Gastroesophageal sphincter (tissue), 4 donors: ENCODE measurements around the gene GPHN. TPM values are rescaled to one million over a fixed set of nuclear protein-coding genes. Genes with fewer than 3 reads are reported as not detected.

Experiments
- ATAC-seq: fragments of 150-250 bp; one replicate; pipeline ENCODE4 v1.9.1; 2016; ENCODE audit warnings: mild to moderate bottlenecking, moderate library complexity
- H3K27ac ChIP-seq, 4 donors: fragments of 200-600 bp; sonication (generic) in 3 of 4; 1 replicate in 3 of 4; 2 replicates in 1 of 4; pipeline ENCODE4 v1.5.1; 2016 to 2019
- H3K27me3 ChIP-seq: fragments of 200-600 bp; sonication (generic); one replicate; pipeline ENCODE4 v1.5.1; 2019
- H3K36me3 ChIP-seq, 2 donors: fragments of 200-600 bp; sonication (generic); one replicate each; pipeline ENCODE4 v1.5.1; 2019; ENCODE audit warnings: control low read depth in 1 of 2
- H3K4me1 ChIP-seq, 3 donors: fragments of 200-600 bp; sonication (generic); 1 replicate in 2 of 3; 2 replicates in 1 of 3; pipeline ENCODE4 v1.5.1; 2016 to 2019; ENCODE audit warnings: control low read depth in 2 of 3
- H3K4me3 ChIP-seq, 2 donors: fragments of 200-600 bp; sonication (generic); one replicate each; pipeline ENCODE4 v1.5.1; 2019; ENCODE audit warnings: mild to moderate bottlenecking in 1 of 2, moderate library complexity in 1 of 2
- H3K9me3 ChIP-seq, 3 donors: fragments of 200-600 bp; sonication (generic); one replicate each; pipeline ENCODE4 v1.5.1; 2017 to 2019; ENCODE audit warnings: control low read depth in 2 of 3
- CTCF ChIP-seq, 4 experiments: fragments of 200-600 bp in 2 of 4; fragments of 450-650 bp in 2 of 4; sonication (generic) in 1 of 4; IDR thresholded peaks; one replicate each; pipeline ENCODE4 v1.5.1; 2017 to 2019; ENCODE audit warnings: antibody characterized with exemption in 4 of 4, mild to moderate bottlenecking in 2 of 4, moderate library complexity in 2 of 4
- EP300 ChIP-seq: sonication (generic); formaldehyde crosslinking; IDR thresholded peaks from one replicate; pipeline ENCODE4 v1.6.1; 2017; ENCODE audit warnings: antibody characterized with exemption, mild to moderate bottlenecking
- POLR2A ChIP-seq, 2 donors: fragments of 450-650 bp; IDR thresholded peaks; one replicate each; pipeline ENCODE4 v1.6.1; 2017; ENCODE audit warnings: antibody characterized with exemption in 2 of 2, mild to moderate bottlenecking in 2 of 2, moderate library complexity in 1 of 2
- POLR2AphosphoS5 ChIP-seq: sonication (generic); formaldehyde crosslinking; IDR thresholded peaks from one replicate; pipeline ENCODE4 v1.6.1; 2017; ENCODE audit warnings: antibody characterized with exemption
- WGBS, 2 donors: methylation state at CpG; one replicate each; pipeline ENCODE4 v1.1.5; 2018; ENCODE audit warnings: low coverage in 1 of 2; 5-methylcytosine and 5-hydroxymethylcytosine counted together
- total RNA-seq, 4 donors: library from RNA; depleted of rRNA; stranded (reverse); fragments of >200 nt; gene quantifications; one replicate each; pipeline ENCODE4 v1.1.0, GENCODE V29; 2016

GPHN gene
- 10 to 100 TPM; 13.1 to 16.5 (median 14.7) TPM for total RNA-seq

GRCh38 chr14:66507722-66508546, at the start of gene GPHN:
TSS of gene GPHN (plus strand) at chr14:66508147.
- WGBS, 2 donors: 0% methylated on average over 35 to 42 of the region's 91 CpGs
- no peaks in the 10 kb centered on the region for H3K27me3 ChIP-seq
- ATAC-seq: peak; percentile 98
- TF ChIP-seq POLR2A (IDR thresholded peaks at IDR 0.05) (peak; percentile 53 to 54), POLR2AphosphoS5 (peak; percentile 83), CTCF (IDR thresholded peaks at IDR 0.05) (peak in 3 of 4 experiments; percentile 4 to 73 (median 24)), EP300 (no peak)
- H3K4me3 ChIP-seq: peak within 1 kb of the TSS; percentile 60 to 93
- H3K9me3 ChIP-seq: no peaks in the 10 kb centered on the region
- H3K36me3 ChIP-seq: no peaks in the 10 kb centered on the region
- H3K4me1 ChIP-seq: peaks cover 0 to 27% (median 6%) of the 10 kb centered on the region in 3 donors
- H3K27ac ChIP-seq: peak within 1 kb of the TSS; percentile 75 to 95 (median 92)

GRCh38 chr14:66459603-66460002, 48.3 kb upstream of the GPHN start:
- Histone ChIP-seq H3K27me3 (no peaks in the 10 kb centered on the region), H3K27ac (no peak overlapping the region), H3K36me3 (no peaks in the 10 kb centered on the region), H3K4me1 (no peaks in the 10 kb centered on the region), H3K9me3 (no peaks in the 10 kb centered on the region), H3K4me3 (no peak overlapping the region)
- no peak for ATAC-seq
- TF ChIP-seq CTCF (IDR thresholded peaks at IDR 0.05): no peak
- no peak for TF ChIP-seq POLR2A (IDR thresholded peaks at IDR 0.05)
- no peak for TF ChIP-seq EP300
- TF ChIP-seq POLR2AphosphoS5: no peak

GRCh38 chr14:66464261-66464660, 43.7 kb upstream of the GPHN start:
- WGBS, 2 donors: 90 to 98% methylated on average over 3 of the region's 3 CpGs
- Histone ChIP-seq H3K27me3 (no peaks in the 10 kb centered on the region), H3K4me1 (no peaks in the 10 kb centered on the region), H3K36me3 (no peaks in the 10 kb centered on the region), H3K4me3 (no peak overlapping the region), H3K9me3 (no peaks in the 10 kb centered on the region), H3K27ac (no peak overlapping the region)
- TF ChIP-seq POLR2AphosphoS5: no peak
- TF ChIP-seq EP300: no peak
- no peak for TF ChIP-seq POLR2A (IDR thresholded peaks at IDR 0.05)
- TF ChIP-seq CTCF (IDR thresholded peaks at IDR 0.05): no peak
- ATAC-seq: no peak

GRCh38 chr14:66468778-66469367, 39.1 kb upstream of the GPHN start:
- H3K4me3 ChIP-seq: no peak overlapping the region
- TF ChIP-seq POLR2A (IDR thresholded peaks at IDR 0.05): no peak
- no peak for TF ChIP-seq EP300
- TF ChIP-seq POLR2AphosphoS5: no peak
- TF ChIP-seq CTCF (IDR thresholded peaks at IDR 0.05): no peak
- ATAC-seq: no peak
- 80 to 81% methylated on average over 2 of the region's 2 CpGs for WGBS, 2 donors
- no peak overlapping the region for H3K27ac ChIP-seq
- no peaks in the 10 kb centered on the region for H3K27me3 ChIP-seq
- H3K9me3 ChIP-seq: peaks cover 0 to 12% (median 0%) of the 10 kb centered on the region in 3 donors
- no peaks in the 10 kb centered on the region for H3K4me1 ChIP-seq
- H3K36me3 ChIP-seq: no peaks in the 10 kb centered on the region
